GM12874 (cell line): Measurements from ENCODE around the gene FOXO4.

Source experiments
- CTCF ChIP-seq: IDR thresholded peaks from 2 replicates; pipeline ENCODE4 v1.5.1; 2011; ENCODE audit warnings: low read depth, mild to moderate bottlenecking, control low read depth, low read length, moderate library complexity; ENCODE audit not compliant: insufficient read depth

The FOXO4 gene

DNA sequence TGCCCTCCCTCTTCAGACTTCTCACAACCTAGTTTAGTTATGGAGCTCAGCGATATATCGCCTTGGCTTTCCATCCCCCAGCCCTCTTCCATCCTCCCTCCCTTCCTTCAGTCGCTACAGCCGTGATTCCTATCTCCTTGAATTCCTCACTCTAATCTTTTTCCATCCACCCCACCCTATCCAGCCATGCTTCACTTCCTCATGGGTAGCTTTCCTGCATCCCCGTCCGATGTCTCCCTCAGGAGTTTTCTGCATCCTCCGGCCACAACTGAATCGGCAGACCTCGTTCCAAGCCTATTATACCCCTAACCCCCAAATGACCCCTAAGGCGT is 28.0 kb upstream of the FOXO4 start:
- no peak for TF ChIP-seq CTCF

DNA sequence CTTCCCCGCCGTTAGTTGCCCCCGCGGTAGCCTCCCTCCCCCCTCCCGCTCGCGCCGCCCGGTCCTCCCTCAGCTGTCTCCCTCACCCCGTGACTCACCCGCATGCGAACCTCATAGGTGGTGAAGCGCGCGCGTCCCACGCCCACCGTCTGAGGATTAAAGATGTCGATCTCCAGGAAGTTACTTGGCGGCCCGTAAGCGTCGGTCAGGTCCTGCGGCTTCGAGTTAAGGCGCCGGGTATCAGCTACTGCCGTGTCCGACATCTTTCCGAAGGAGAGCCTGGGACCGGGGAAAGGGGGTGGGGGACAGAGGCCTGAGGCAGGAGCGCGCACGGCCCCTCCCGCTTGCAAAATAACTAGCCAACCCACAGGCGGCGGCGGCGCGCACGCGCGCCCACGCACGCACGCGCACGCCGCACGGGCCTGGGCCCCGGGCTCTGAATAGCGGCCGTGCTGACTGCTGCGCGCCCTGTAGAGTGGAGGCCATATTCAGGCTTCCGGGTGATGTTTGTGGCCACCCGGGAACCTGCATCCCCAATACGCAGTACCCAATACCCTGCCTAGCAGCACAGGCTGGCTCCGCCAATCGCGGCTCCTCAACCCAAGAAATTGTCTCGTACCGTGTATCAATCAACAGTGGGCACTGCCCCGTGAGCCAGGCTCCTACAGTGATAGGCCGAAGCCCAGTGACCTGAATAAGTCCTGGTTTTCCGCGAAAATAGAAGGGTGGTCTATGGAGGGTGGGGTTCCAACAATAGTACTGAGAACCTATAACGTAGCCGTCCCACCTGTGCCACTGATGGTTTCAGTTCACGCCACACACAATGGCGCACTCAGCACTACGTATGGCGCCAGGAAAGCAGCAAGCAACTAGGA is 27.4 kb upstream of the FOXO4 start, which contains the start of gene SNX12:
Gene SNX12 (minus strand): TSS at position 291 of the 875 bp plus-strand sequence. CDS start 28 bp downstream, at position 263.
- TF ChIP-seq CTCF: no peak

GRCh38 chrX:71070531-71070930 is 25.1 kb upstream of the FOXO4 start:
- no peak for TF ChIP-seq CTCF

GRCh38 chrX:71081330-71082123 is 14.1 kb upstream of the FOXO4 start:
- TF ChIP-seq CTCF: no peak

DNA sequence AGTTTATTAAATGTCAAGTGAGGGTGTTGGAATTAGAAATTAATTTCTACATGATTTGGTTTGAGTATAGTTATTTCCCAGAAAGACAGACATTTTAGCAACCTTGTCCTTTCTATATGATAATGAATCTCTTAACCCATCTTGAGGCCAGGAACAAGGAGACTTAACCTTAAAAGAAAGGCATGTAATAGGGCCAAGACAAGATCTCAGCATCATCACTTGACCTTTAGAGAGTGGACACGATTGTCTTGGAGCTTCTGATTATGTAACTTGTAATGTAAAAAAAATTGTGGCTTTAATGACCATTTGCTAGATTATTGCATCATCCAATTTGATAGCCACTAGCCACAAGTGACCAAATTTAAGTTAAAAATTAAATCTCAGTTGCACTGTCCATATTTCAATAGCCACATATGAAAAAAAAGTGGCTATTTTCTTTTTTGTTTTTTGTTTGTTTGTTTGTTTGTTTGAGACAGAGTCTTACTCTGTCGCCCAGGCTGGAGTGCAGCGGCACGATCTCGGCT is 13.5 kb upstream of the FOXO4 start:
- no peak for TF ChIP-seq CTCF

GRCh38 chrX:71082822-71083221 is 12.8 kb upstream of the FOXO4 start:
- TF ChIP-seq CTCF: no peak

GRCh38 chrX:71085900-71086299 is 9.8 kb upstream of the FOXO4 start:
- no peak for TF ChIP-seq CTCF
